DMS 273 treated with DMSO at 0.1 percent for 48 hours (cell line): Measurements from ENCODE around the gene SLC9A7.

Experiments
- DNase-seq: peaks from one replicate; lab custom pipeline; 2025; lab: John Stamatoyannopoulos, UW

SLC9A7 gene

GRCh38 chrX:46602468-46603102, 156.3 kb downstream of the SLC9A7 start:
- DNase-seq, result no peak

GRCh38 chrX:46601283-46601682, 157.6 kb downstream of the SLC9A7 start:
- DNase-seq, result no peak

- no peak for DNase-seq
Observed at GRCh38 chrX:46599051-46599560, 159.8 kb downstream of the SLC9A7 start.

DNA sequence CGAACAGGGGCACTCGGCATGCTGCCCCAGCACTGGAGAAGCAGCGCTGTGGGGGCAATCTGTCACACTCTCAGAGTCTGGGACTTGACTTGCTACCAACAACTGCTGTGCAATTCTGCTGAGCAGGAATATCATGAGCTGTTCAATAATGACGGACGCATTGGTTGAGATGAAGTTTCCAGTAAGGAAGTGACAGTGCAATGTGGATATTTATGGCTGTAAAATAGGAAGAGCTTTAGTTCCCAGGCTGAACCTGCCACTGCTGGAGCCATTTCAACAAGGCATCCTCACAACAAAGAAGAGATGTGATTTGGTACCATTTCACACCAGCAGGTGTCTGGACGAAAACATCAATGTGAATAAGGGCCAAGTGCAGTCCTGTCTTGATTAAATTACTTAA, 161.1 kb downstream of the SLC9A7 start:
- DNase-seq, result no peak

- DNase-seq, result no peak
Observed at GRCh38 chrX:46597208-46597607, 161.7 kb downstream of the SLC9A7 start.

DNA sequence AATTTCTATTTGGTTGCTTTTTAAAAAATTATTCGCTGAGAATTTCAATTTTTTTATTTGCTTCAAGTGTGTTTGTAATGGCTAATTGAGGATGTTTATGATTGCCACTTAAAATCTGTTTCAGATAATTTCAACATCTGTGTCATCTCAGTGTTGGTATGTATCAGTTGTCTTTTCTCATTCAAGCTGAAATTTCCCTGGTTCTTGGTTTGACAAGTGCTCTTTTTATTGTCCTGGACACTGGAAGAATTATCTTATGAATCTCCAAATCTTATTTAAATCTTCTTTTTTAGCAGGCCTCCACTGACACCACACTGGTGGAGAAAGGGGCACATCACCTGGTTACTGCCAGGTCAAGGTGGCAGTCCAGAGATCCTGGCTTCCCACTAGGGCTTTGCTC, 163.8 kb downstream of the SLC9A7 start:
- no peak for DNase-seq

DNA sequence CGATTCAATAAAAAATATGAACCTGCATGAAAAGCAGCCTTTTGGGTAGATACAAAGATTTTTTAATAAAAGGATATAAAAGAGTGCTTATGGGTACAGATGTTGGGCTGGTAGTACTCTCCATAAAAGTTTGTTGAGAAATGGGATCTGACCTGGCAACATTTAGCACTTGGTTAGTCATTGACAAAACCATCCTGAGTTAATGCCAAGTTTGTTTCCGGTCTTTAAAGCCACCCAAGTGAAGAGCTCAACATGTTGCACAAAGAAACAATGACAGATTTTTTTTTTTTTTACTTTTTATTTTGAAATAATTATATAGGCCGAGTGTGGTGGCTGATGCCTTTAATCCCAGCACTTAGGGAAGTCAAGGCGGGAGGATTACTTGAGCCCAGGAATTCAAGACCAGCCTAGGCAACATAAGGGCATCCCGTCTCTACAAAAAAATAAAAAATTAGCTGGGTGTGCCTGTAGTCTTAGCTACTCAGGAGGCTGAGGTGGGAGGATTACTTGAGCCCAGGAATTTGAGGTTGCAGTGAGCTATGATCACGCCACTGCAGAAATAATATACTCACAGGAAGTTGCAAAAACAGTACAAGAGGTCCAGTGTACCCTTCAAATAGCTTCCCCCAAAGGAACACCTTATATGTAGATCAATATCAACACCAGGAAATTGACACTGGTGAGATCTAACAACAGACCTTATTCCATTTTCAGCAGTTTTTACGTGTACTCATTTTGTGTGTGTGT, 168.8 kb downstream of the SLC9A7 start:
- no peak for DNase-seq

DNA sequence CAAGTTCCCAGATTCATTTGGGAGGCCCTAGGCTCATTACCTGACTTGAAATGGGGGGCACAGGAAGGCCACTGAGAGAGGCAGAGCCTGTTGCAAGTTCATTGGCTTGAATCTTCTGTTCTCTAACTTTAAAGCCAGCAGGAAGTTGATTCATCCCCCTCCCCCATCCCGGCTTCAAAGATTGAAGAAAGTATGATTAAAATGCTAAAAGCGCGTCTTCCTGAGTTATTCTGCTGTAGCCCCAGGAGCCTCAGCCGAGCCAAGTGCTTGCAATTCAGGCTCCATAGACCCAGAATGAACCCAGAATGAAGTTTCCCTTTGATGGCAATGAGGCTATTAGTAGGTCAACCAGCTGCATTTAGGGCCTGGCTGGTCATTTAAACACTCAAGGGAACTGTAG, 170.7 kb downstream of the SLC9A7 start:
- no peak for DNase-seq

- DNase-seq, result no peak
Observed at GRCh38 chrX:46587753-46588171, 171.2 kb downstream of the SLC9A7 start.

GRCh38 chrX:46587158-46587557, 171.8 kb downstream of the SLC9A7 start:
- DNase-seq, result no peak

DNA sequence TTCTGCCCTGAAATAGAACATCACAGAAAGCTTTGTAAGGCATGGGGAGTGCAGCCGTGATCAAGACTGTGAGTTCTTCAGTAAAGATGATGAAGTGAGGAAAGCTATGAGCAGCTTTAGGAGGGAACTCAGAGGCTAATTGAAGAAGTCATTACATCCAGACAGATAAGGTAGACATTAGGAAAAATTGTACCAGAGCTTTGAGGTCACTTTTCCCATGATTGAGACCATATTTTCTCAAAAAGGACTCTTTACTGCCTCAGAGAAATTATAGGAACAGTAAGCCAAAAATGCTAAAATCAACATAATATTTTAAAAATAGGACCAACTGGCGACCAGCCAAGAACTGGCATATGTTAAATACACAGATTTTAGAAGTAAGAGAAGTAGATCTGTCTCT, 174.2 kb downstream of the SLC9A7 start:
- DNase-seq, result no peak

DNA sequence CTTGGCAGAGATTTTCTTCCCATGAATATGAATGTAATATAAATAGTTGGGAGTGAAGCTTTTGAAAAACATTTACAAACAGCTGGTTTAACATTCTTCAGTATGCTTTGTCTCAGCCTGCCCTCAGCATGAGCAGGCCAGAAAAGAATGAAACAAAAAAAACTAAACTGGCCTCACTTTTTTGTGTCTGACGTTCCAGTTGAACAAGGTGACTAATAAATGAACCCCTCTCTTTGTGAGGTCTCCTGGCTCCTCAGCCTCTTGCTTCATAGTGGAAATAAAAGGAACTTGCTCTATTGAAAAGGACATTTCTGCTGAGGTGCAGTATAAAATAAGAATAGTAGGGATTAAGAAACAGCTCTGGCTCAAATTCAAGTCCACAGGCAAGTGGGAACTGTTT, 176.0 kb downstream of the SLC9A7 start:
- no peak for DNase-seq

DNA sequence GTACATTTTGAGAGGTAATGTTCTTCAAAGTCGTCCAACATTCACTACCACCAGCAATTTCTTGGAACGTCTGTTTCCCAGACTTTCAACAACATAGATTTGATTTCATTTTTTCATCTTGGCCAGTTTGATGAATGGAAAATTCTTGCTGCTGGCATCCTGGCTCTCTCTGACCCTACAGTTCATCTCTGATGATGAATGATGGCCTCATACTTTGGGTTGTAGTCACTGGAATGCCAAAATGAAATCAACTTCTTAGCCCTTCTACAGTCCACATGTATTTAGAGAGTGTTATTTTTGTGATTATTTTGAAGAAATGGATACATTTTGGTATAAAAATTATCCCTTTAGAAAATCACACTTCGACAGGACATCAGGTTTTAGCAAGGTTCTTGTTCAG, 176.6 kb downstream of the SLC9A7 start:
- DNase-seq, result no peak

GRCh38 chrX:46580613-46581012, 178.3 kb downstream of the SLC9A7 start:
- DNase-seq, result no peak

DNA sequence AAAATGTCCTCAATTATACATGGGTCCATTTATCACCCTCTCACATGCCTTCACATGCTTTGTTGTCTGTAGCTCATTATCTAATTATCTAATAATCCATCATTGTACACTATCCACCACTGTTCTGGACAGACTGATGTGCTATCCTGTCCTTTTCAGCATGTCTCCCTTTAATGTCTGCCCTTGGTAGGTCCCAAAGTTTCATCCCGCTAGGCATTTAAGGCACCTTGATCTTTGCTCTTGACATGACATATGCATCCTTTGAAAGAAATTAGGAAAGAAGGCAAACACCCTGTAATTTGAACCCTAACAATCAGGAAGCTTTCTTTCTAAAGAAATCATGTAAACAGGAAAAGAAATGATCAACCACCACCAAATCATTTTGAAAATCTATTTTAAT, 179.7 kb downstream of the SLC9A7 start:
- no peak for DNase-seq

- no peak for DNase-seq
Observed at GRCh38 chrX:46577221-46578005, 181.5 kb downstream of the SLC9A7 start.

DNA sequence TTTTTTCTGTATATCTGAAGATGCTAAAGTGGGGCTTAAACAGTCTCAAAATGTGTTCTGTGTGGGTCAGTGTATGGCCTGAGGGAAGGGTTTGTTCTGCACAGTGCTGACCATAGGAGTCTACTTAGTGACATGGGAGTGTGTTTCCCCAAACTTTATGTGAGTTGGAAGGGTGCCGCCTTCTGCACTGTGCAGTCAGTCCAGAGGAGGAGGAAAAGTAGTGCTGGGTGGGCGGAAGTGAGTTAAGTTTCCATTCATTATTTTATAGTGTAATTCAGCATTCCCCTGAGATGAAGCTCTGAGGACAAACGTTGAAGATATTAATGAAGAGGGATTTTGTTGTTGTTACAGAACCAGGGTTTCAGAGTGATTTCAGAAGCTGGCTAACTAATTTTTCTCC, 182.5 kb downstream of the SLC9A7 start:
- DNase-seq, result no peak

DNA sequence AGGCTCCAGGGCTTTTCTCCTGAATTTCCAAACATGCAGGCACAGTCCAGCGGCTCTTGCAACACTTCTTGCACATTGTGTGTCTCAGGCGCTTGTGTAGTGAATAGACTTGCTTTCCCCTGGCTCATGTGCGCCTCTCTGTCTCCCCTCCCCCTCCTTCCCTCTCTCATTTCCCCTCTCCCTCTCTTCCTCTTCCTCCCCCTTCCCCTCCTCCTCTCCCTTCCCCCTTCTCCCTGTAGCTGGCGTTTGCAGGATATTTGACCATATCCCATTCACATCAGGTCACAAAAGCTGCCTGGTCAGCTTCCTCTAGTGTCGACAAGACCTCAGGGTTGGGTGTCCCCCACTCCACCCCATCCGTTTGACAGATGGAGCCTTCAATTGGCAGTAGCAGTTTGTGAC, 182.9 kb downstream of the SLC9A7 start:
- DNase-seq, result no peak

- no peak for DNase-seq
Observed at GRCh38 chrX:46575586-46575985, 183.3 kb downstream of the SLC9A7 start.

DNA sequence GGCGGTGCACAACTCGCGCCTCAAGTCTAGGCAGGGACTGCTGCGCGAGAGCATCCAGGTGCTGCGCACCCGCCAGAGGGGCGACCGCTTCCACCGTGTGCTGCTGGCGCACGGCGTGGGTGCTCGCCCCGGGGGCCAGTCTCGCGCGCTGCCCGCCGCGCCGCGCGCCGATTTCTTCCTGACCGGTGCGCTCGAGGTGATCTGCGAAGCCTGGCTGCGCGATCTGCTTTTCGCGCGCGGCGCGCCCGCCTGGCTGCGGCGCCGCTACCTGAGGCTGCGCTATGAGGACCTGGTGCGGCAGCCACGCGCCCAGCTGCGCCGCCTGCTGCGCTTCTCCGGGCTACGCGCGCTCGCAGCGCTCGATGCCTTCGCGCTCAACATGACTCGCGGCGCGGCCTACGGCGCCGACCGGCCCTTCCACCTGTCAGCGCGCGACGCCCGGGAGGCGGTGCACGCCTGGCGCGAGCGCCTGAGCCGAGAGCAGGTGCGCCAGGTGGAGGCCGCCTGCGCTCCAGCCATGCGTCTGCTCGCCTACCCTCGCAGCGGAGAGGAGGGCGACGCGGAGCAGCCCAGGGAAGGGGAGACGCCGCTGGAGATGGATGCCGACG, 184.0 kb downstream of the SLC9A7 start:
- DNase-seq, result no peak

- DNase-seq, result no peak
Observed at GRCh38 chrX:46573892-46574773, 184.8 kb downstream of the SLC9A7 start.
